ENCODE results near the gene PAQR8.

DNA sequence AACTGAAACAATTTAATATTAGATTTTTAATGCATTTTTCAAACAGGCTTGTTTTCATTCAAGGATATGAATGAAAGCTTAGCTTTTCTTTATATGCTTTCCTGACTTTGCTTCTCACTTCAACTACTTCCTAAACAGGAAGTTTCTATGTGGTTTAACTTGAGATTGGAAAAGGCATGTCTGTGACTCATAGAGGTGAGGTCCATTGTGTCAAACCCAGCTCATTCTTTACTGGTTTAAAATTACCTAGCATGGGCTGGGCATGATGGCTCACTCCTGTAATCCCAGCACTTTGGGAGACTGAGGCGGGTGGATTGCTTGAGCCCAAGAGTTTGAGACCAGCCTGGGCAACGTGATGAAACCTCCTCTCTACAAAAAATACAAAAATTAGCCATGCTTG lies 92.6 kb downstream of the PAQR8 start:
- no peak for TF ChIP-seq POLR2A (IDR thresholded peaks at IDR 0.05)
- TF ChIP-seq, protein P1, sequence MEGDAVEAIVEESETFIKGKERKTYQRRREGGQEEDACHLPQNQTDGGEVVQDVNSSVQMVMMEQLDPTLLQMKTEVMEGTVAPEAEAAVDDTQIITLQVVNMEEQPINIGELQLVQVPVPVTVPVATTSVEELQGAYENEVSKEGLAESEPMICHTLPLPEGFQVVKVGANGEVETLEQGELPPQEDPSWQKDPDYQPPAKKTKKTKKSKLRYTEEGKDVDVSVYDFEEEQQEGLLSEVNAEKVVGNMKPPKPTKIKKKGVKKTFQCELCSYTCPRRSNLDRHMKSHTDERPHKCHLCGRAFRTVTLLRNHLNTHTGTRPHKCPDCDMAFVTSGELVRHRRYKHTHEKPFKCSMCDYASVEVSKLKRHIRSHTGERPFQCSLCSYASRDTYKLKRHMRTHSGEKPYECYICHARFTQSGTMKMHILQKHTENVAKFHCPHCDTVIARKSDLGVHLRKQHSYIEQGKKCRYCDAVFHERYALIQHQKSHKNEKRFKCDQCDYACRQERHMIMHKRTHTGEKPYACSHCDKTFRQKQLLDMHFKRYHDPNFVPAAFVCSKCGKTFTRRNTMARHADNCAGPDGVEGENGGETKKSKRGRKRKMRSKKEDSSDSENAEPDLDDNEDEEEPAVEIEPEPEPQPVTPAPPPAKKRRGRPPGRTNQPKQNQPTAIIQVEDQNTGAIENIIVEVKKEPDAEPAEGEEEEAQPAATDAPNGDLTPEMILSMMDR (IDR thresholded peaks at IDR 0.05) = no peak

Data from heart left ventricle (tissue), 13 donors.